Measurements from ENCODE around the gene LDAH.
A peak's percentile ranks its signal among the peaks of the same experiment; 100 is the strongest.

Gene LDAH

GRCh38 chr2:20645301-20645701 lies 177.6 kb downstream of the LDAH start:
- intact Hi-C loops (cut with DNase I) = no loop called here
- peak in 2 of 10 donors; percentile 57 to 72 for DNase-seq

GRCh38 chr2:20643826-20644225 lies 179.1 kb downstream of the LDAH start:
- intact Hi-C loops (cut with DNase I) = loop anchor here (2.0 to 5.0 kb wide), 2 partner anchors 201 to 267 kb away; no protein-coding TSS in a partner anchor
- peak in 1 of 10 donors; percentile 6 for DNase-seq

- intact Hi-C loops (cut with DNase I) = loop anchor here (2.0 to 5.0 kb wide), 2 partner anchors 200 to 266 kb away; no protein-coding TSS in a partner anchor
- DNase-seq = peak in 2 of 10 donors; percentile 70 to 77
These were observed 179.8 kb downstream of the LDAH start for GRCh38 chr2:20643060-20643459.

GRCh38 chr2:20642055-20642971 lies 180.6 kb downstream of the LDAH start:
- intact Hi-C loops (cut with DNase I) = loop anchor here (2.0 to 5.0 kb wide), 2 partner anchors 200 to 265 kb away; no protein-coding TSS in a partner anchor
- peak; percentile 71 to 97 (median 84) for DNase-seq

- intact Hi-C loops (cut with DNase I) = loop anchor here (5.0 kb wide), 1 partner anchor 264 kb away; no protein-coding TSS in a partner anchor
- peak in 3 of 10 donors; percentile 70 to 87 (median 82) for DNase-seq
These were observed 181.5 kb downstream of the LDAH start for GRCh38 chr2:20641123-20641985.

- intact Hi-C loops (cut with DNase I) = loop anchor here (5.0 kb wide), 1 partner anchor 263 kb away; no protein-coding TSS in a partner anchor
These were observed 182.3 kb downstream of the LDAH start for GRCh38 chr2:20640411-20641122.

GRCh38 chr2:20638646-20639430 lies 184.1 kb downstream of the LDAH start:
- intact Hi-C loops (cut with DNase I) = loop anchor here (5.0 kb wide), 1 partner anchor 57 kb away; no protein-coding TSS in a partner anchor
- peak in 1 of 10 donors; percentile 59 for DNase-seq

More at GRCh38 chr2:20640411-20641122, 182.3 kb downstream of the LDAH start:
- peak in 4 of 10 donors; percentile 53 to 89 (median 84) for DNase-seq

GRCh38 chr2:20638014-20638413 lies 184.9 kb downstream of the LDAH start:
- intact Hi-C loops (cut with DNase I) = loop anchor here (5.0 kb wide), 1 partner anchor 56 kb away; no protein-coding TSS in a partner anchor

GRCh38 chr2:20637147-20637546 lies 185.8 kb downstream of the LDAH start:
- peak in 3 of 10 donors; percentile 59 to 77 (median 67) for DNase-seq
- intact Hi-C loops (cut with DNase I) = loop anchor here (5.0 kb wide), 1 partner anchor 55 kb away; no protein-coding TSS in a partner anchor

More at GRCh38 chr2:20638014-20638413, 184.9 kb downstream of the LDAH start:
- DNase-seq = peak in 3 of 10 donors; percentile 47 to 72 (median 66)

GRCh38 chr2:20635675-20636584 lies 187.0 kb downstream of the LDAH start:
- DNase-seq = peak; percentile 81 to 99 (median 92)
- intact Hi-C loops (cut with DNase I) = loop anchor here (1.0 to 5.0 kb wide), 2 partner anchors 54 to 193 kb away; no protein-coding TSS in a partner anchor

- intact Hi-C loops (cut with DNase I) = loop anchor here (1.0 to 5.0 kb wide), 2 partner anchors 53 to 192 kb away; no protein-coding TSS in a partner anchor
These were observed 187.8 kb downstream of the LDAH start for GRCh38 chr2:20635113-20635510.

GRCh38 chr2:20634507-20635112 lies 188.3 kb downstream of the LDAH start:
- DNase-seq = peak in 4 of 10 donors; percentile 6 to 79 (median 62)
- intact Hi-C loops (cut with DNase I) = loop anchor here (1.0 to 5.0 kb wide), 2 partner anchors 52 to 191 kb away; no protein-coding TSS in a partner anchor

More at GRCh38 chr2:20635113-20635510, 187.8 kb downstream of the LDAH start:
- DNase-seq = peak in 3 of 10 donors; percentile 20 to 42 (median 41)
